Suprapubic skin (tissue), 3 donors: ENCODE measurements around the gene GUCA1A.

Source experiments
- POLR2AphosphoS5 ChIP-seq, 3 donors: sonication (generic); formaldehyde crosslinking; IDR thresholded peaks; one replicate each; pipeline ENCODE4 v1.6.1; 2017; ENCODE audit warnings: antibody characterized with exemption in 3 of 3
- TF ChIP-seq, protein P1 (sequence below), 2 donors: fragments of 200-600 bp in 1 of 2; fragments of 450-650 bp in 1 of 2; sonication (generic) in 1 of 2; IDR thresholded peaks; one replicate each; pipeline ENCODE4 v1.5.1; 2016 to 2019; ENCODE audit warnings: antibody characterized with exemption in 2 of 2, mild to moderate bottlenecking in 1 of 2, moderate library complexity in 1 of 2

DNA sequence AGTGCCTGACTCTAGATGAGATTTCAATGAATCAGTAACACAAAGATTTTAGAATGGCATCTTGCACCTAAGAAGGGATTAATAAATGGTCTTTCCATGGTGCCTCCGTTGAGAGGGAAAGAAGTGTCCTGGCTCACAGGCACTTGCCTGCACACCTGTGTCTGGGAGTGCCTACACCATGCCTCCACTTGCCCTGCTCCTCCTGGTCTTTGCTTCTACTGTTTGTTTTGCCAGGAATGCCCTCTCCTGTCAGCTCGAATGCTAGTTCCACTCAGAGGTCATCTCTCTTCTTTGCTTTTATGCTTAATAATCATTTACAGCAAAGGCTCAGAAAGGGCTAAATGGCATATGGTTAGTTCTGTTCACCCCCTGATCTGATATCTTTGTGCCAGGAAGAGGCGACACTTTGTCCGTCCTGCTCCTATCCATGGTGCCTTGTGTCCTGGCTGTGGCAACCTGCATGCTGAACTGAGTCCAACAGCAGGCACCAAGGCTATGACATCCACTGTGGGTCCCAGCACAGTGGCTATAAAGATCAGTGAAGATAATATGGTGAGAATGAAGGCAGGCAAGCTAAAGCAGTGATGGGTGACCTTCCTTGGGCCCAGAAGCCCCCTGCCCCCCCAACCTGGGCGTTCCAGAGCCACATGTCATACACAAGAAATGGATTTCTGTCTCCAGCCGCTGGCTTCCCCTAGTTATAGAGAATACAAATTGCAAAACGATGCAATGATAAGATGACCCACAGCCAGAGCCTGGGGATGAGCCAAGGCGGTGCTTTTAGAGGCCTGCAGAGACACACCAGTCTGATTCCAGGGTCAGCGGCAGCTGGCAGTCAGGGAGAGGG, 32.2 kb upstream of the GUCA1A start:
- TF ChIP-seq, protein P1, sequence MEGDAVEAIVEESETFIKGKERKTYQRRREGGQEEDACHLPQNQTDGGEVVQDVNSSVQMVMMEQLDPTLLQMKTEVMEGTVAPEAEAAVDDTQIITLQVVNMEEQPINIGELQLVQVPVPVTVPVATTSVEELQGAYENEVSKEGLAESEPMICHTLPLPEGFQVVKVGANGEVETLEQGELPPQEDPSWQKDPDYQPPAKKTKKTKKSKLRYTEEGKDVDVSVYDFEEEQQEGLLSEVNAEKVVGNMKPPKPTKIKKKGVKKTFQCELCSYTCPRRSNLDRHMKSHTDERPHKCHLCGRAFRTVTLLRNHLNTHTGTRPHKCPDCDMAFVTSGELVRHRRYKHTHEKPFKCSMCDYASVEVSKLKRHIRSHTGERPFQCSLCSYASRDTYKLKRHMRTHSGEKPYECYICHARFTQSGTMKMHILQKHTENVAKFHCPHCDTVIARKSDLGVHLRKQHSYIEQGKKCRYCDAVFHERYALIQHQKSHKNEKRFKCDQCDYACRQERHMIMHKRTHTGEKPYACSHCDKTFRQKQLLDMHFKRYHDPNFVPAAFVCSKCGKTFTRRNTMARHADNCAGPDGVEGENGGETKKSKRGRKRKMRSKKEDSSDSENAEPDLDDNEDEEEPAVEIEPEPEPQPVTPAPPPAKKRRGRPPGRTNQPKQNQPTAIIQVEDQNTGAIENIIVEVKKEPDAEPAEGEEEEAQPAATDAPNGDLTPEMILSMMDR (IDR thresholded peaks at IDR 0.05), result no peak
- TF ChIP-seq POLR2AphosphoS5 (IDR thresholded peaks at IDR 0.05), result no peak
